Smooth muscle cell (in vitro differentiated cells): Measurements from ENCODE around the gene MKNK1. TPM values are rescaled to one million over a fixed set of nuclear protein-coding genes. Genes with fewer than 3 reads are reported as not detected.

Experiments
- DNase-seq: peaks from one replicate; lab custom pipeline; 2025; ENCODE audit not compliant: unreplicated experiment; lab: John Stamatoyannopoulos, UW
- H2AFZ ChIP-seq: fragments of 200-600 bp; sonication (generic); 2 replicates; pipeline ENCODE4 v1.6.0; 2016; ENCODE audit warnings: antibody characterized with exemption, low read depth, mild to moderate bottlenecking
- H3F3A ChIP-seq: fragments of 200-600 bp; sonication (generic); 2 replicates; pipeline ENCODE4 v1.6.0; 2017; ENCODE audit warnings: antibody characterized with exemption, low read depth
- H3K27ac ChIP-seq: fragments of 200-600 bp; sonication (generic); 2 replicates; pipeline ENCODE4 v1.5.1; 2016; ENCODE audit warnings: low read depth, mild to moderate bottlenecking
- H3K27me3 ChIP-seq: fragments of 200-600 bp; sonication (generic); 2 replicates; pipeline ENCODE4 v1.6.1; 2016; ENCODE audit warnings: low read depth, mild to moderate bottlenecking
- H3K36me3 ChIP-seq: fragments of 200-600 bp; sonication (generic); 2 replicates; pipeline ENCODE4 v1.5.1; 2016; ENCODE audit warnings: low read depth
- H3K4me1 ChIP-seq: fragments of 200-600 bp; sonication (generic); 2 replicates; pipeline ENCODE4 v1.5.1; 2016; ENCODE audit warnings: low read depth
- H3K4me2 ChIP-seq: fragments of 200-600 bp; sonication (generic); 2 replicates; pipeline ENCODE4 v1.6.0; 2016; ENCODE audit warnings: mild to moderate bottlenecking
- H3K4me3 ChIP-seq: fragments of 200-600 bp; sonication (generic); 2 replicates; pipeline ENCODE4 v1.5.1; 2016; ENCODE audit warnings: mild to moderate bottlenecking
- H3K79me2 ChIP-seq: fragments of 200-600 bp; sonication (generic); 2 replicates; pipeline ENCODE4 v1.6.0; 2016; ENCODE audit warnings: low read depth, mild to moderate bottlenecking
- H3K9ac ChIP-seq: fragments of 200-600 bp; sonication (generic); 2 replicates; pipeline ENCODE4 v1.6.0; 2016; ENCODE audit warnings: low read depth
- H3K9me3 ChIP-seq: fragments of 200-600 bp; sonication (generic); replicated peaks from 2 replicates; pipeline ENCODE4 v1.5.1; 2016; ENCODE audit warnings: low read depth
- H4K20me1 ChIP-seq: fragments of 200-600 bp; sonication (generic); 2 replicates; pipeline ENCODE4 v1.6.0; 2016; ENCODE audit warnings: low read depth
- WGBS: methylation state at CpG from one replicate; pipeline ENCODE4 v1.1.7; 2016; ENCODE audit warnings: low lambda C conversion rate; 5-methylcytosine and 5-hydroxymethylcytosine counted together
- polyA plus RNA-seq: library from polyadenylated mRNA; unstranded; fragments of >200 nt; fragmentation: Nextera tagmentation; extraction: Ambion mirVana; gene quantifications from 2 replicates; pipeline ENCODE4 v1.2.1, GENCODE V29; 2016
- total RNA-seq: library from RNA; depleted of rRNA; stranded (reverse); fragments of >200 nt; gene quantifications from 2 replicates; pipeline ENCODE4 v1.2.3, GENCODE V29; 2014
- TF ChIP-seq, protein P1 (sequence below): fragments of 200-600 bp; sonication (generic); IDR thresholded peaks from 2 replicates; pipeline ENCODE4 v1.5.1; 2017; ENCODE audit warnings: borderline replicate concordance, mild to moderate bottlenecking, antibody characterized with exemption; ENCODE audit not compliant: insufficient read depth, poor library complexity, severe bottlenecking

The MKNK1 gene
- total and polyA plus RNA-seq, 2 experiments from 2014 or later: 11.7 to 18.7 TPM

DNA sequence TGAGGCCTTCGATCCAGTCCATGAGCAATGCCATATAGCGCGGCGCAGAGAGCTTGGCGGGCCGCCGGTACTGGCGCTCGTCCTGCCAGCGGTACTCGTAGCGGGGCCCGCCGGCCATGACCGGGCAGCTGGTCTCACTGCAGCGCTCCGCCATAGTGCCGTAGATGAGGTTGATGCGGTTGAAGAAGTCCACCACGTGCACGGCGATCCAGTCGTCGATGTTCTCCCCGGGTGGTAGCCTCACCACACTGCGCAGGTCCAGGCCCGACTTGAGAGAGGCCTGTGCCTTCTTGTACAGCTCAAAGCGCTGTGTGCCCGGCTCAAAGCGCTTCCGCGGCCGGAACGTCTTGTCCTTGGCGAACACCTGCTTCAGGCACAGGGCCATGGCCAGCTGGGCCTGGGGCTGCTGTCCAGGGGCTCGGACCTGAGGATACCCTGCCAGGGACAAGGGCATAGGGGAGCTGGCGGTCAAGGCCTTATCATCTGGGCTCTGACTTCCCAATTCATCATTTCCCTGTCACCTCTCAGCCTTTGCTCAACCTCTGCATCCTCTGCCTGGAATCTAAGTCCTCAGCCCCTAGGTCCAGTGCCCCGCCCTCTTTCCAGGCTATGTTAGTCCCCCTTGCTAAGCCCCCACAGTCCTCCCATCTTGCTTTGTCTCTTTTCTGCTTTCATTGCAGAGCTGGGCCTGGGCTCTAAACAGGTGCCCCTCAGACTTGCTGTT lies 9.0 kb upstream of the MKNK1 start:
- no peaks in the 10 kb centered on the region for H3K27me3 ChIP-seq
- no peaks in the 10 kb centered on the region for H3F3A ChIP-seq
- no peaks in the 10 kb centered on the region for H3K9me3 ChIP-seq
- H3K4me3 ChIP-seq: no peak overlapping the region
- peaks cover 18% of the 10 kb centered on the region for H3K4me1 ChIP-seq
- 93% methylated on average over 37 of the region's 38 CpGs for WGBS
- TF ChIP-seq, protein P1, sequence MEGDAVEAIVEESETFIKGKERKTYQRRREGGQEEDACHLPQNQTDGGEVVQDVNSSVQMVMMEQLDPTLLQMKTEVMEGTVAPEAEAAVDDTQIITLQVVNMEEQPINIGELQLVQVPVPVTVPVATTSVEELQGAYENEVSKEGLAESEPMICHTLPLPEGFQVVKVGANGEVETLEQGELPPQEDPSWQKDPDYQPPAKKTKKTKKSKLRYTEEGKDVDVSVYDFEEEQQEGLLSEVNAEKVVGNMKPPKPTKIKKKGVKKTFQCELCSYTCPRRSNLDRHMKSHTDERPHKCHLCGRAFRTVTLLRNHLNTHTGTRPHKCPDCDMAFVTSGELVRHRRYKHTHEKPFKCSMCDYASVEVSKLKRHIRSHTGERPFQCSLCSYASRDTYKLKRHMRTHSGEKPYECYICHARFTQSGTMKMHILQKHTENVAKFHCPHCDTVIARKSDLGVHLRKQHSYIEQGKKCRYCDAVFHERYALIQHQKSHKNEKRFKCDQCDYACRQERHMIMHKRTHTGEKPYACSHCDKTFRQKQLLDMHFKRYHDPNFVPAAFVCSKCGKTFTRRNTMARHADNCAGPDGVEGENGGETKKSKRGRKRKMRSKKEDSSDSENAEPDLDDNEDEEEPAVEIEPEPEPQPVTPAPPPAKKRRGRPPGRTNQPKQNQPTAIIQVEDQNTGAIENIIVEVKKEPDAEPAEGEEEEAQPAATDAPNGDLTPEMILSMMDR: no peak
- peaks cover 9% of the 10 kb centered on the region for H3K79me2 ChIP-seq
- H3K27ac ChIP-seq: no peak overlapping the region
- DNase-seq: no peak
- peak overlapping the region; percentile 31 for H3K4me2 ChIP-seq
- H2AFZ ChIP-seq: no peak overlapping the region
- H3K36me3 ChIP-seq: no peaks in the 10 kb centered on the region
- no peak overlapping the region for H3K9ac ChIP-seq
- H4K20me1 ChIP-seq: peaks cover 36% of the 10 kb centered on the region

DNA sequence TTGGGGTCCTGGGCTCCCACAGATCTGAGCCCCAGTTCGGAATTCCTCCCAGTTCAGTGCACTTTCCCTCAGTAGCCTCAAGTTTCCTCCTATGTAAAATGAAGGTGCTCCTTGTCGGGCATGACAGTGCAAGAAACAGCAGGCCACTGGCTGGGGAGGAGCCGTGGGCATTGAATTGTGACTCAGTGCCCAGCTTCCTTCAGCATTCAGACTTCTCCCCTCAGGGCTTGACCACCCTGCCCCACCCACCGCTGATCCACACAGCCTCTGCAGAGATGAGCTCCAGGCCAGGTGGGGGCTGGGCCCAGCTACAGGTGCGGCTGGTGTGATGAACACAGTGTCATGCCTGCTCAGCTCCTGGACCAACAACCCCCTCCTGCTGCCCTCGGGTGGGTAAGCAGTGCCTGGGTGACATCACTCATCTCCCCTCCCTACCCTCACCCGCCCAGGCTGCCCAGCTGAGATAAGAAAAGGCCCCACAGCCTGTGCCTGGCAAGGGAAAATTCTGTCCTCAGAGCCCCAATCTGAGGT lies 7.7 kb upstream of the MKNK1 start:
- Histone ChIP-seq H2AFZ (no peak overlapping the region), H3K4me2 (peak overlapping the region; percentile 14), H4K20me1 (peaks cover 36% of the 10 kb centered on the region), H3K9me3 (no peaks in the 10 kb centered on the region), H3K9ac (peak overlapping the region; percentile 8), H3K4me3 (no peak overlapping the region), H3K4me1 (peaks cover 18% of the 10 kb centered on the region), H3K79me2 (peaks cover 9% of the 10 kb centered on the region), H3K36me3 (no peaks in the 10 kb centered on the region), H3K27ac (peak overlapping the region; percentile 62), H3F3A (no peaks in the 10 kb centered on the region), H3K27me3 (no peaks in the 10 kb centered on the region)
- TF ChIP-seq, protein P1: no peak
- DNase-seq: no peak
- 69% methylated on average over 7 of the region's 7 CpGs for WGBS

DNA sequence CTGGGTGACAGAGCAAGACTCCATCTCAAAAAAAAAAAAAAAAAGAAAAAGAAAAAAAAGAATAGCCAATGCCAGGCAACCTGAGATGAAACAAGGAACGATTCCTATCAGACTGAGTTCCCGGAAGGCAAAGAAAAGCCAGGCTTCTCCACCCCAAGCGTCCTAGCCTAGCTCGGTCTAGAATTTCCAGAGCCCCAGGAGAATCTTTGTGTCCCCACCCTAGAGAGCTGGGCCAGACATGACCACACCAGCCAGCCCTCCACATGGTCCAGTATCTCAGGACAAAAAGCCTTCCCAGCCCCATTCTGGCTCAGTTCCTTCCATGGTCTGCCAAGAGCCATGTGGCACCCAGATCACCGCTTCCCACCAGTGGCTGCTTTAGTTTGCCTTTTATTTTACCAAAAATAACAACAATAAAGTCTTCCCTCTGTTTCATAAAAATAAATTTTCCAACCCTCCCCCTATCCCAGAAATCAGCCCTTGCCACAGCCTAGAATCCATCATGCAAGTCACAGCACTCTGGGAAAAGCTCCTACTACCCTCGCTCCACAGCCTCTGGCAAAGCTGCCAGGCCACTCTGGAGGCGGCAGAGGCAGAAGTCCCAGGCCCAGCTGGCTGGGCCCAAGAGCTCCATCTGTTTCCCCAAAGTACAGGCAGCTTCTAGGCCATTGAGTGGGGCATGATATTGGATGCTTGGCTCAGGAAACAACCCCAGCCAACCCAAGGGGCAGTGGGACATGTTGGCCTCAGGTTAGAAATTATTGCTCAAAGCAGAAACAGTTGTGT lies 3.5 kb upstream of the MKNK1 start:
- peaks cover 7% of the 10 kb centered on the region for H3K79me2 ChIP-seq
- H3K4me2 ChIP-seq: no peak overlapping the region
- H4K20me1 ChIP-seq: peaks cover 13% of the 10 kb centered on the region
- H3K27ac ChIP-seq: no peak overlapping the region
- WGBS: 95% methylated on average over 7 of the region's 7 CpGs
- H3F3A ChIP-seq: no peaks in the 10 kb centered on the region
- no peaks in the 10 kb centered on the region for H3K9me3 ChIP-seq
- no peak overlapping the region for H3K9ac ChIP-seq
- no peaks in the 10 kb centered on the region for H3K36me3 ChIP-seq
- no peaks in the 10 kb centered on the region for H3K27me3 ChIP-seq
- DNase-seq: no peak
- H3K4me1 ChIP-seq: peaks cover 5% of the 10 kb centered on the region
- TF ChIP-seq, protein P1: no peak
- H3K4me3 ChIP-seq: no peak overlapping the region
- no peak overlapping the region for H2AFZ ChIP-seq
